IPS-NIHi7 (cell line): ENCODE results near the gene TMEM132D.
"Not testable (repeated sequence)": the region's sequence is repeated elsewhere in the genome, so short reads cannot be mapped to it uniquely, and the experiment has no call there.

ENCODE experiments used
- DNase-seq: peaks from one replicate; pipeline ENCODE4 v3.0.0; 2012; ENCODE audit warnings: mixed read lengths; ENCODE audit errors: extremely low spot score

Gene TMEM132D

GRCh38 chr12:129073157-129073915 lies 830.5 kb downstream of the TMEM132D start:
- DNase-seq: no peak

- DNase-seq: no peak
Observed at GRCh38 chr12:129071362-129071761, 832.5 kb downstream of the TMEM132D start.

- peak; percentile 83 for DNase-seq
Observed at GRCh38 chr12:129069886-129070285, 833.9 kb downstream of the TMEM132D start.

GRCh38 chr12:129068684-129069083 lies 835.1 kb downstream of the TMEM132D start:
- DNase-seq: no peak

GRCh38 chr12:129067491-129067890 lies 836.3 kb downstream of the TMEM132D start:
- peak; percentile 72 for DNase-seq

GRCh38 chr12:129064209-129064855 lies 839.5 kb downstream of the TMEM132D start:
- DNase-seq: peak; percentile 41

GRCh38 chr12:129063600-129063999 lies 840.2 kb downstream of the TMEM132D start:
- no peak for DNase-seq

- DNase-seq: no peak
Observed at GRCh38 chr12:129053232-129053631, 850.6 kb downstream of the TMEM132D start.

- no peak for DNase-seq
Observed at GRCh38 chr12:129052373-129052772, 851.5 kb downstream of the TMEM132D start.

GRCh38 chr12:129049917-129050316 lies 853.9 kb downstream of the TMEM132D start:
- peak; percentile 92 for DNase-seq

- not testable (repeated sequence) for DNase-seq
Observed at GRCh38 chr12:129043334-129043733, 860.5 kb downstream of the TMEM132D start.

- DNase-seq: no peak
Observed at GRCh38 chr12:129036135-129036534, 867.7 kb downstream of the TMEM132D start.

GRCh38 chr12:129034558-129035289 lies 869.1 kb downstream of the TMEM132D start:
- no peak for DNase-seq

GRCh38 chr12:129028844-129029243 lies 875.0 kb downstream of the TMEM132D start:
- no peak for DNase-seq

GRCh38 chr12:129025055-129025454 lies 878.8 kb downstream of the TMEM132D start:
- no peak for DNase-seq
